SK-N-SH treated with all-trans-retinoic acid at 6 μM for 48 hours (cell line): ENCODE results near the gene MBNL2.

Experiments used
- ATAC-seq: fragments of 200-7000 bp; cut with Tn5 transposase; 3 replicates; pipeline ENCODE4 v1.9.1; 2020; ENCODE audit warnings: mild to moderate bottlenecking, moderate library complexity
- ARNTL ChIP-seq: fragments of 450-650 bp; formaldehyde crosslinking; IDR thresholded peaks from 2 replicates; pipeline ENCODE4 v1.5.0; 2020; ENCODE audit warnings: low read depth, mild to moderate bottlenecking, moderate library complexity, borderline replicate concordance
- CSDC2 ChIP-seq: fragments of 250-450 bp; sonication (Bioruptor Pico); IDR thresholded peaks from 2 replicates; pipeline ENCODE4 v1.5.0; 2020; ENCODE audit warnings: mild to moderate bottlenecking, moderate library complexity
- ESRRG ChIP-seq: fragments of 250-450 bp; sonication (Bioruptor Pico); IDR thresholded peaks from 2 replicates; pipeline ENCODE4 v1.6.1; 2021; ENCODE audit warnings: mild to moderate bottlenecking
- GLIS3 ChIP-seq: fragments of 250-450 bp; sonication (Bioruptor Pico); IDR thresholded peaks from 2 replicates; pipeline ENCODE4 v1.5.0; 2020; ENCODE audit warnings: mild to moderate bottlenecking, moderate library complexity
- ISL1 ChIP-seq: fragments of 250-450 bp; sonication (Bioruptor Pico); IDR thresholded peaks from 2 replicates; pipeline ENCODE4 v2.1.2; 2022; ENCODE audit warnings: mild to moderate bottlenecking, moderate library complexity
- OSR1 ChIP-seq: fragments of 250-450 bp; sonication (Bioruptor Pico); IDR thresholded peaks from 2 replicates; pipeline ENCODE4 v1.8.0; 2022; ENCODE audit warnings: moderate library complexity, mild to moderate bottlenecking, inconsistent platforms
- PPARA ChIP-seq: fragments of 250-450 bp; sonication (Bioruptor Pico); IDR thresholded peaks from 2 replicates; pipeline ENCODE4 v1.5.0; 2020; ENCODE audit warnings: mild to moderate bottlenecking, borderline replicate concordance
- RARB ChIP-seq: fragments of 250-450 bp; sonication (Bioruptor Pico); IDR thresholded peaks from 2 replicates; pipeline ENCODE4 v1.8.0; 2021; ENCODE audit warnings: mild to moderate bottlenecking, moderate library complexity
- SNAI2 ChIP-seq: fragments of 250-450 bp; sonication (Bioruptor Pico); IDR thresholded peaks from 2 replicates; pipeline ENCODE4 v1.5.0; 2020; ENCODE audit warnings: mild to moderate bottlenecking, moderate library complexity
- TCF4 ChIP-seq: fragments of 250-450 bp; sonication (Bioruptor Pico); IDR thresholded peaks from 2 replicates; pipeline ENCODE4 v1.8.0; 2021; ENCODE audit warnings: mild to moderate bottlenecking, moderate library complexity, borderline replicate concordance
- TOX ChIP-seq: fragments of 250-450 bp; sonication (Bioruptor Pico); IDR thresholded peaks from 2 replicates; pipeline ENCODE4 v1.8.0; 2021; ENCODE audit warnings: mild to moderate bottlenecking, moderate library complexity, borderline replicate concordance
- ZC3H10 ChIP-seq: fragments of 250-450 bp; sonication (Bioruptor Pico); IDR thresholded peaks from 2 replicates; pipeline ENCODE4 v1.5.1; 2021; ENCODE audit warnings: mild to moderate bottlenecking, moderate library complexity
- ZFP3 ChIP-seq: fragments of 250-450 bp; sonication (Bioruptor Pico); IDR thresholded peaks from 2 replicates; pipeline ENCODE4 v1.5.0; 2020; ENCODE audit warnings: mild to moderate bottlenecking, moderate library complexity
- ZFP30 ChIP-seq: fragments of 450-650 bp; formaldehyde crosslinking; IDR thresholded peaks from 2 replicates; pipeline ENCODE4 v1.5.0; 2022; ENCODE audit warnings: mild to moderate bottlenecking, moderate library complexity
- ZNF565 ChIP-seq: fragments of 450-650 bp; formaldehyde crosslinking; conservative IDR thresholded peaks from 2 replicates; pipeline ENCODE4 v1.5.0; 2020; ENCODE audit warnings: low read depth, mild to moderate bottlenecking, moderate library complexity
- ZNF8 ChIP-seq: fragments of 450-650 bp; formaldehyde crosslinking; IDR thresholded peaks from 2 replicates; pipeline ENCODE4 v1.5.0; 2020; ENCODE audit warnings: mild to moderate bottlenecking, moderate library complexity
- TF ChIP-seq, protein P1 (sequence below): fragments of 250-450 bp; sonication (Bioruptor Pico); IDR thresholded peaks from 2 replicates; pipeline ENCODE4 v1.8.0; 2020; ENCODE audit warnings: mild to moderate bottlenecking, moderate library complexity, borderline replicate concordance
- TF ChIP-seq, protein P2 (sequence below): fragments of 250-450 bp; sonication (Bioruptor Pico); IDR thresholded peaks from 2 replicates; pipeline ENCODE4 v1.8.0; 2021; ENCODE audit warnings: low read depth, mild to moderate bottlenecking, moderate library complexity, borderline replicate concordance
- TF ChIP-seq, protein P3 (sequence below): fragments of 250-450 bp; sonication (Bioruptor Pico); IDR thresholded peaks from 2 replicates; pipeline ENCODE4 v1.5.0; 2020; ENCODE audit warnings: mild to moderate bottlenecking, moderate library complexity

MBNL2 gene

DNA sequence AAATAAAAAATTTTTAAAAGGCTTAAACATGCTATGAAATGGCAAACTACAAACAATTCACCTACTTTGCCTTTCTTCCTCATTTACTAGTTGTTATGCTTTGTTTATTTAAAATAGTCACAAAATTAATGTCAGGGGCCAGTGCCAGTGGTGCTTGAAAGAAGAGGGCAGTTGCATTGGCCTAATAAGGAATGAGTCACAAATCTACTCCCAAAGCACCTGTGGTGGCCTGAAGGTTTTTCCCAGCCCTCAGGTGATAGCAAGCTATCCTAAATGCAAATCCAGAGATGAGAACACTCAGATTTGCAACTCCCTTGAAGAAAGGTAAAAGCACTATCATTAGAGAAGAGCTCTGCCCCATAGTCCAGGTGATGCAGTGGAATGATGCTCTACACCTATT, 103.6 kb downstream of the MBNL2 start:
- no peak for ATAC-seq
- no peak for TF ChIP-seq OSR1 (CRISPR knock-in tag)
- no peak for TF ChIP-seq ARNTL (CRISPR knock-in tag)
- TF ChIP-seq ZFP3 (CRISPR knock-in tag): no peak
- no peak for TF ChIP-seq ISL1 (CRISPR knock-in tag)

DNA sequence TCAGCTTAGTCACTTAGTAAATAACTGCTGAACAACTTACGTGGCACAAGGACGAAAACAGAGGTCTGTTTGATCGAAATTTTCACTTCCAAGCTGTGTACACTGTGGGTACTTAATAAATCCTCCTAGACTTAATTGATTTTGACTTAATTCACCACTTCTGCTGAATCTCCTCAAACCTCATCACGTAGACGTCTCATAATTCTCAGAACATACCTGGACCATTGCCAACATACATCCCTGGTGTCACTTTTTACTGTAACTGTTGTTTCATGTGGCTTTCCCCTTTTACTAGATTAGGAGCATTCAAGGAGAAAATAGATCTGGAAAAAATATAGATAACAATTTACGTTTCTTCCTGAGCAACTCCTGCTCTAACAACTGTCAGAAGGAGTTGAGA, 105.0 kb downstream of the MBNL2 start:
- ATAC-seq: peak; percentile 2; the same call in 1 of the 3 replicates
- TF ChIP-seq, protein P1, sequence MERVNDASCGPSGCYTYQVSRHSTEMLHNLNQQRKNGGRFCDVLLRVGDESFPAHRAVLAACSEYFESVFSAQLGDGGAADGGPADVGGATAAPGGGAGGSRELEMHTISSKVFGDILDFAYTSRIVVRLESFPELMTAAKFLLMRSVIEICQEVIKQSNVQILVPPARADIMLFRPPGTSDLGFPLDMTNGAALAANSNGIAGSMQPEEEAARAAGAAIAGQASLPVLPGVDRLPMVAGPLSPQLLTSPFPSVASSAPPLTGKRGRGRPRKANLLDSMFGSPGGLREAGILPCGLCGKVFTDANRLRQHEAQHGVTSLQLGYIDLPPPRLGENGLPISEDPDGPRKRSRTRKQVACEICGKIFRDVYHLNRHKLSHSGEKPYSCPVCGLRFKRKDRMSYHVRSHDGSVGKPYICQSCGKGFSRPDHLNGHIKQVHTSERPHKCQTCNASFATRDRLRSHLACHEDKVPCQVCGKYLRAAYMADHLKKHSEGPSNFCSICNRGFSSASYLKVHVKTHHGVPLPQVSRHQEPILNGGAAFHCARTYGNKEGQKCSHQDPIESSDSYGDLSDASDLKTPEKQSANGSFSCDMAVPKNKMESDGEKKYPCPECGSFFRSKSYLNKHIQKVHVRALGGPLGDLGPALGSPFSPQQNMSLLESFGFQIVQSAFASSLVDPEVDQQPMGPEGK (CRISPR knock-in tag): 0 out of 2 replicates have a peak, but pooled peaks have one; percentile 19
- TF ChIP-seq ZFP3 (CRISPR knock-in tag) (no peak), RARB (CRISPR knock-in tag) (no peak), ZC3H10 (CRISPR knock-in tag) (peak; percentile 11; the same call in 1 of the 2 replicates)

DNA sequence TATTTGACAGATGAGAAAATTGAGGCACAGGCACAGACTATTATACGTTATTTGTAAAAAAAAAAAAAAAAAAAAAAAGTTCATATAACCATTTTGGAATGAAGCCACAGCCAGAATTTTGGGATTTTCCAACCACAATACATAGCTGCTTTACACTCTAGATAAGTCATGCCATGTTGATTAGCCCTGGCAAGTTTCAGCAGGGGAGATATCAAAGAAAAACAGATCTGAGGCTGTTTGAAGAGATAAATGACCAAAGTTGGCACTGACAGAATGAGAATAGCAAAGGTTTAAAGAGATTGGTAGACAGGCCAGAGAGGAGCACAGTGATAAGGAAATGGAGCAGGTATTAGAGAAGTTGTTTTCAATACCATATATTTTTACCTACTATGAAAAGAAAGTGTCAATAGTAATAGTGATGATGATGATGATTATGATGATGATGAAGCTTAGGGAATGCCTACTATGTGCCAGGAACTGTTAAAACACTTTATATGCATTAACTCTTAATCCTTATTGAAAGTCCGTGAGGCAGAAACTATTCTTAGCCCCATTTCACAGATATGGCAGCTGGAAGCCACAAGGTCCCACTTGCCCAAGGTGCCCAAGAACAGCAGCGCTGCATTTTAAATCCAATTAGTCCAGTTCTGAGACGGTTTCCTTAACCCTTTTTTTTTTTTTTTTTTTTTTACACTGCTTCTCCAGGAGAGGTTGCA, 105.5 kb downstream of the MBNL2 start:
- peak; percentile 61 for ATAC-seq
- TF ChIP-seq, protein P2, sequence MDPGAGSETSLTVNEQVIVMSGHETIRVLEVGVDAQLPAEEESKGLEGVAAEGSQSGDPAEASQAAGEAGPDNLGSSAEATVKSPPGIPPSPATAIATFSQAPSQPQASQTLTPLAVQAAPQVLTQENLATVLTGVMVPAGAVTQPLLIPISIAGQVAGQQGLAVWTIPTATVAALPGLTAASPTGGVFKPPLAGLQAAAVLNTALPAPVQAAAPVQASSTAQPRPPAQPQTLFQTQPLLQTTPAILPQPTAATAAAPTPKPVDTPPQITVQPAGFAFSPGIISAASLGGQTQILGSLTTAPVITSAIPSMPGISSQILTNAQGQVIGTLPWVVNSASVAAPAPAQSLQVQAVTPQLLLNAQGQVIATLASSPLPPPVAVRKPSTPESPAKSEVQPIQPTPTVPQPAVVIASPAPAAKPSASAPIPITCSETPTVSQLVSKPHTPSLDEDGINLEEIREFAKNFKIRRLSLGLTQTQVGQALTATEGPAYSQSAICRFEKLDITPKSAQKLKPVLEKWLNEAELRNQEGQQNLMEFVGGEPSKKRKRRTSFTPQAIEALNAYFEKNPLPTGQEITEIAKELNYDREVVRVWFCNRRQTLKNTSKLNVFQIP (CRISPR knock-in tag): no peak
- TF ChIP-seq ISL1 (CRISPR knock-in tag) (peak; percentile 77), SNAI2 (CRISPR knock-in tag) (no peak)
- TF ChIP-seq, protein P3, sequence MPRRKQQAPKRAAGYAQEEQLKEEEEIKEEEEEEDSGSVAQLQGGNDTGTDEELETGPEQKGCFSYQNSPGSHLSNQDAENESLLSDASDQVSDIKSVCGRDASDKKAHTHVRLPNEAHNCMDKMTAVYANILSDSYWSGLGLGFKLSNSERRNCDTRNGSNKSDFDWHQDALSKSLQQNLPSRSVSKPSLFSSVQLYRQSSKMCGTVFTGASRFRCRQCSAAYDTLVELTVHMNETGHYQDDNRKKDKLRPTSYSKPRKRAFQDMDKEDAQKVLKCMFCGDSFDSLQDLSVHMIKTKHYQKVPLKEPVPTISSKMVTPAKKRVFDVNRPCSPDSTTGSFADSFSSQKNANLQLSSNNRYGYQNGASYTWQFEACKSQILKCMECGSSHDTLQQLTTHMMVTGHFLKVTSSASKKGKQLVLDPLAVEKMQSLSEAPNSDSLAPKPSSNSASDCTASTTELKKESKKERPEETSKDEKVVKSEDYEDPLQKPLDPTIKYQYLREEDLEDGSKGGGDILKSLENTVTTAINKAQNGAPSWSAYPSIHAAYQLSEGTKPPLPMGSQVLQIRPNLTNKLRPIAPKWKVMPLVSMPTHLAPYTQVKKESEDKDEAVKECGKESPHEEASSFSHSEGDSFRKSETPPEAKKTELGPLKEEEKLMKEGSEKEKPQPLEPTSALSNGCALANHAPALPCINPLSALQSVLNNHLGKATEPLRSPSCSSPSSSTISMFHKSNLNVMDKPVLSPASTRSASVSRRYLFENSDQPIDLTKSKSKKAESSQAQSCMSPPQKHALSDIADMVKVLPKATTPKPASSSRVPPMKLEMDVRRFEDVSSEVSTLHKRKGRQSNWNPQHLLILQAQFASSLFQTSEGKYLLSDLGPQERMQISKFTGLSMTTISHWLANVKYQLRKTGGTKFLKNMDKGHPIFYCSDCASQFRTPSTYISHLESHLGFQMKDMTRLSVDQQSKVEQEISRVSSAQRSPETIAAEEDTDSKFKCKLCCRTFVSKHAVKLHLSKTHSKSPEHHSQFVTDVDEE: no peak

DNA sequence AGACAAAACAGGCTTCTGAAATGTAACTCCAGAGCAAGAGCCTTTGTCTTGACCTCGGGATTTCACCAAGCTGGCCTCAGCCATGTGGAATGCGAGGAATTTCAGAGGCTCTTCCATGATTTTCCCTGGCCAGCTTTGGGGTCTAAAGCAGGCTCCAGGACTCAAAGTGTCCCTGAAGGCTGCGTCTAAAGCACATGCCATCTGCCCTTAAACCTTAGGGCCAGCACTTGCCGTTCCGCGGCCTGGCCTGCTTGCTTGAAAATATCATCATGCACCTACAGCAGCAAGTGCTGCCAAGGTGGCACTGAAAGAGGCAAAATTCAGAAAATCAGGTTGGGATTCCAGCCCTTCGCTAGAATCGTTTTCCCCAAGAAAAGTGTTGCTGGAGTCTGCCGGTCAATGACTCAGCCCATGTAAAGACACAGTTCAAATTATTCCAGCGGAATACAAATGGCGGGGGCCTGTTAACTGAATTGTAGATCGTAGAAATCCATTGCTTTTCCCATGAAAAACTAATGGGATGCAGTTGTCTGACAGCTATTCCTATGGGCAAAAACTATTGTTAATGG, 106.2 kb downstream of the MBNL2 start:
- TF ChIP-seq ZFP30 (CRISPR knock-in tag): no peak
- no peak for TF ChIP-seq TOX
- TF ChIP-seq ZFP3 (CRISPR knock-in tag): 0 out of 2 replicates have a peak, but pooled peaks have one; percentile 35
- TF ChIP-seq, protein P1 (CRISPR knock-in tag): no peak
- peak; percentile 88; the same call in 1 of the 2 replicates for TF ChIP-seq CSDC2
- 0 out of 2 replicates have a peak, but pooled peaks have one; percentile 15 for TF ChIP-seq ESRRG
- ATAC-seq: peak; percentile 75

DNA sequence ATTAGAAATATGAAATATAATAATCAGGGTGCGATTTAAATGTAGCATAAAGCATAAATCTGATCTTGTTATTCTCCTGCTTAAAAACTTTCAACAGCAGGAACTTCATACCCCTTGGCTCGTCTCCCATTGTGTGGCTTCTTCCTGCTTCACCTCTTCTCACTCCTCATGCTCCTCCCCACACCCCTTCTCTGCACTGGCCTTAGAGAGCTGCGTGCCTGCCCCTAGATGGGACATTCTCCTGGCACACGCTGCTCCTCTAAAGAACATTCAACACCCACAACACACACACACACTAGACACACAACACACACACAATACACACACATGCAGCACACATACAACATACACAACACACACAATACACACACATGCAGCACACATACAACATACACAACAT, 107.2 kb downstream of the MBNL2 start:
- ATAC-seq: no peak
- TF ChIP-seq CSDC2 (no peak), ZC3H10 (CRISPR knock-in tag) (no peak), ZNF8 (CRISPR knock-in tag) (no peak), OSR1 (CRISPR knock-in tag) (no peak), ZNF565 (CRISPR knock-in tag) (no peak), ISL1 (CRISPR knock-in tag) (no peak), ZFP30 (CRISPR knock-in tag) (no peak), GLIS3 (CRISPR knock-in tag) (no peak), RARB (CRISPR knock-in tag) (no peak), TCF4 (CRISPR knock-in tag) (no peak), ESRRG (no peak), ARNTL (CRISPR knock-in tag) (no peak), PPARA (CRISPR knock-in tag) (no peak)
- TF ChIP-seq, protein P1 (CRISPR knock-in tag): no peak
- TF ChIP-seq, protein P3: no peak
